Mucosa of stomach (tissue), 1 donor: Measurements from ENCODE around the gene WWC2.
"Not testable (repeated sequence)": the region's sequence is repeated elsewhere in the genome, so short reads cannot be mapped to it uniquely, and the experiment has no call there.

Source experiments
- H3K27me3 ChIP-seq: one replicate; pipeline ENCODE4 v1.7.0; 2013; ENCODE audit warnings: mild to moderate bottlenecking, low read length; ENCODE audit not compliant: control insufficient read depth, insufficient read depth
- H3K36me3 ChIP-seq: one replicate; pipeline ENCODE4 v1.7.0; 2013; ENCODE audit warnings: low read length; ENCODE audit not compliant: control insufficient read depth, insufficient read depth
- H3K4me1 ChIP-seq: one replicate; pipeline ENCODE4 v1.7.0; 2013; ENCODE audit warnings: mild to moderate bottlenecking, low read length; ENCODE audit not compliant: control insufficient read depth, insufficient read depth
- H3K4me3 ChIP-seq: one replicate; pipeline ENCODE4 v1.7.0; 2013; ENCODE audit warnings: low read length
- H3K9ac ChIP-seq: one replicate; pipeline ENCODE4 v1.7.0; 2013; ENCODE audit warnings: mild to moderate bottlenecking, low read length, moderate library complexity
- H3K9me3 ChIP-seq: one replicate; pipeline ENCODE4 v1.7.0; 2013; ENCODE audit warnings: mild to moderate bottlenecking, low read length, moderate library complexity; ENCODE audit not compliant: control insufficient read depth
- donor health status: Pancreatic carcinoma.

WWC2 gene

DNA sequence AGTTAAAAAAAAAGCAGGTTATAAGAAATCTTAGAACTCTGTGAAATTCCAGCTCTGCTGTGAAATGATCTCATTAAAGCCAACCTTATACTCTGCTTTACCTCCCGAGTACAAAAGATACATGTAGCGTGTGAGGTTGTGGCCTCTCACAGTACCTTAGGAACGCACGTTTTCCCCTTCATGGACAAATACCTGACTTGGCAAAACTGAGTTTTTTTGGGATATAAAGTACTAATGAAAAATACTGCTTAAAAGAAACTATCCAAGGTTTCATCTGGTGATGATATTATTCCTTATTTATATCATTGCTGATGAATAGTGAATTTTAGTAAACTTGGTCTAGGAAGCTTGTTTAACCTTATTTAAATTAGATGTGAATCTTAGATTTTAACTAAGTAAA is 48.9 kb downstream of the WWC2 start:
- no peaks in the 10 kb centered on the region for H3K4me1 ChIP-seq
- no peak overlapping the region for H3K4me3 ChIP-seq
- no peak overlapping the region for H3K9ac ChIP-seq
- H3K36me3 ChIP-seq: no peaks in the 10 kb centered on the region
- H3K27me3 ChIP-seq: no peaks in the 10 kb centered on the region
- no peaks in the 10 kb centered on the region for H3K9me3 ChIP-seq

DNA sequence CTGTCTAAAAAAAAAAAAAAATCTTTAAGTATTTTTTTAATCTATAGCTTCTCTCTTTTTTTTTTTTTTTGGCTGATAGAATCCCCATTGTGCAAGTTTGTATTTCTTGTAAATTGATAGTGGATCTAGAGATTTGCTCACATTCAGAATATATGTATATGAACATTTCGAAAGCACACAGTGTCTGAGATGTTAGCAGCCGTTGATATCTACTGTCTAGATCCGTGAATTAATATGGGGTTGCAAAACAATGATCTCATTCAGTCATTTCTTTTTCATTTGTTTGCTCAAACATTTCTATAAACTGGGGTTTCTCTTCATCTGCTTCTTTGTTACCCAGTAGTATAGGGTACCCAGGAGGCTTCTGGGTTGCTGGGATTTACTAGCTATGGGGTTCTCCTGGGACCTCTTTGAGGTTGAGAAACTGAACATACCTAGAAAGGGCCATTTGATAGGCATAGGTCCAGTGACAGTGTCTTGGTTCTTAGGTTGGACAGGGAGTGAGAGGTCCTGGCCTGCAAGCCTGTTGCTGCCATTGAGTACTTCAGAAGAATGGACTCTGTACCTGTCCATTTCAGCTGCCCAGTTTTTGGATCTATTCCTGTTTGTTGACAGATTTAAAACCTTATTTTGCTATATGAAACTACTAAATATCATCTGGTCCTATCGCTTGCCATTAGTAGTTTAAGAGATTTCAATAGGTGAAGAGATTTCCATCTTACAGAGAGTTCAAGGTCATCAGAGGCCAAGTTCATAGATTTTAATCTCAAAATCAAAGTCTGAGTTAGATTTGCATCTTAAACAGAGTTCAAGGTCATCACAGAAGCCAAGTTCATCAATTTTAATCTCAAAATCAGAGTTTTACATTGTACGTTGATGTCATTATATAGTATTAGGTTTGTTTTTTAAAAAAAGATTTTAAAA is 50.8 kb downstream of the WWC2 start:
- no peaks in the 10 kb centered on the region for H3K9me3 ChIP-seq
- H3K27me3 ChIP-seq: no peaks in the 10 kb centered on the region
- H3K36me3 ChIP-seq: no peaks in the 10 kb centered on the region
- no peak overlapping the region for H3K9ac ChIP-seq
- peaks cover 4% of the 10 kb centered on the region for H3K4me1 ChIP-seq
- no peak overlapping the region for H3K4me3 ChIP-seq

DNA sequence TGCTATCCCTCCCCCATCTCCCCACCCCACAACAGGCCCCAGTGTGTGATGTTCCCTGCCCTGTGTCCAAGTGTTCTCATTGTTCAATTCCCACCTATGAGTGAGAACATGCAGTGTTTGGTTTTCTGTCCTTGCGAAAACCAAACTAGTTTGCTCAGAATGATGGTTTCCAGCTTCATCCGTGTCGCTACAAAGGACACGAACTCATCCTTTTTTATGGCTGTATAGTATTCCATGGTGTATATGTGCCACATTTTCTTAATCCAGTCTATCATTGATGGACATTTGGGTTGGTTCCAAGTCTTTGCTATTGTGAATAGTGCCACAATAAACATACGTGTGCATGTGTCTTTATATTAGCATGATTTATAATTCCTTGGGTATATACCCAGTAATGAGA is 51.6 kb downstream of the WWC2 start:
- H3K4me1 ChIP-seq: peaks cover 10% of the 10 kb centered on the region
- H3K27me3 ChIP-seq, H3K4me3 ChIP-seq, H3K9me3 ChIP-seq, H3K36me3 ChIP-seq, H3K9ac ChIP-seq: not testable (repeated sequence)

DNA sequence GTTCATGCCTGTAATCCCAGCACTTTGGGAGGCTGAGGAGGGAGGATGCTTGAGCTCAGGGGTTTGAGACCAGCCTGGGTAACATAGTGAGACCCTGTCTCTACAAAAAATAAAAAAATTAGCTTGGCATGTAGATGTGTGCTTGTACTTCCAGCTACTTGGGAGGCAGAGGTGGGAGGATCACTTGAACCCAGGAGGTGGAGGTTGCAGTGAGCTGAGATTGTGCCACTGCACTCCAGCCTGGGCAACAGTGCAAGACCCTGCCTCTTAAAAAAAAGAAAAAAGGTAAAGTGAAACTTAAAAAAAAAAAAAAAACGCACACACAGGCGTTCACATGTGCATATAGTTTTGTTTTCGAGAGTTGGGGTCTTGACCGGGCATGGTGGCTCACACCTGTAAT is 53.2 kb downstream of the WWC2 start:
- not testable (repeated sequence) for H3K4me3 ChIP-seq, H3K27me3 ChIP-seq, H3K9ac ChIP-seq, H3K36me3 ChIP-seq, H3K9me3 ChIP-seq
- H3K4me1 ChIP-seq: peaks cover 14% of the 10 kb centered on the region

DNA sequence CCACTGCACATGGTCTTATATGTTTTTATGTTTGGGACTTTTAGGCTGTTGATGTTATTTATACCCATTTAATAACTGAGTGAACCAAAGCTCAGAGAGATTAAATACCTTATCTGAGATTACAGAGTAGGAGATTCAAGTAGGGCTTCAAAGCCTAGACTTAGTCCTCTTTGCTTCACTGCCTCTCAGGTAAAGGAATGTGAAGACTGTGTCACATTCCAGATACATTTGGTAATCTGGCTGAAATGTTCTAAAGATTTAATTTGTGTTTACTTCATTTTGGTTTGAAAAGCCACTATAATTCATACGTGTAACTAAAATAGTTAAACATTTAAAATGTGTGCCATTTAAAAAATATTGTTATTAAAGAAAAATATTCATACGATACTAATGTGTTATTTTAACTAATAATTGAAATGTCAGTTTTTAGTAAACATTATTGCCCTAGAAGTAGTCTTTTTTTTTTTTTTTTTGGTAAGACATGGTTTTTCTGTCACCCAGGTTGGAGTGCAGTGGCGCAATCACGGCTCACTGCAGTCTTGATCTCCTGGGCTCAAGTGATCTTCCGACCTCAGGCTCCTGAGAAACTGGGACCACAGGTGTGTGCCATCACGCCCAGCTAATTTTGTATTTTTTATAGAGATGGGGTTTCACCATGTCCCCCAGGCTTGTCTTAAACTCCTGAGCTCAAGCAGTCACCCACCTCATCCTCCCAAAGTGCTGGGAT is 54.3 kb downstream of the WWC2 start:
- peaks cover 14% of the 10 kb centered on the region for H3K4me1 ChIP-seq
- H3K27me3 ChIP-seq: no peaks in the 10 kb centered on the region
- no peak overlapping the region for H3K9ac ChIP-seq

DNA sequence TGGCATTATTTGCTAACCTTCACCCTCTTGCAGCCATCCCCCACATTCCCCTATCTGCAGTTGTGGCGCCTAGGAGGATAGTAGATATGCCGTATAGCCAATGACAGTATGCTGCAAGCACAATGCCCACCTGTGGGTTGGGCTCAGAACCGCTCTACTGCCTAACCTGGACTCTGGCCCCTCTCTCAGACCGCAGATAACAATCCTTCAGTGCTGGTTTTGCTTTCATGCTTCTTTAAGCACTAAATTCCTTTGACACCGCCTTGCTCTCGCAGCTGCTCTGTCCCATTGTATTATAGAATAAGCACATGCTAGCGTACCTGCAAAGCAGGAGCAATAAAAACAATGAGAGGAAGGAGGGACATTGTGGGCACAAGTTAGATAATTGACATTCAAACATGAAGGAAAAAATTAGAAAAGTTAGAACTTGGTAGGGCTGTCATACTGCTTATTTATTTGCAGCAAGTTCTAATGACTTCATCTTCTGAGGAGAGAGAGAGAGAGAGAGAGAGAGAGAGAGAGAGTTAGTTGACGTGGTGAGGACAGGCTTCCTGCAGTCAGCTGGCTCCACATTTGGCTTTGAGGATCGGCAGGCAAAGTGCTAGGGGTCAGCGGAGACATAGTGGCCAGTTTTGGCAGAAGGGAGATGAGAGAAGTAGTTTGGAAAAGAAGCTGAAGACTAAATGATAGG is 55.8 kb downstream of the WWC2 start:
- Histone ChIP-seq H3K4me3 (no peak overlapping the region), H3K9ac (no peak overlapping the region), H3K27me3 (no peaks in the 10 kb centered on the region), H3K36me3 (no peaks in the 10 kb centered on the region), H3K9me3 (no peaks in the 10 kb centered on the region), H3K4me1 (peaks cover 14% of the 10 kb centered on the region)

More for the DNA sequence above, 54.3 kb downstream of the WWC2 start:
- Histone ChIP-seq H3K4me3 (no peak overlapping the region), H3K9me3 (no peaks in the 10 kb centered on the region), H3K36me3 (no peaks in the 10 kb centered on the region)

DNA sequence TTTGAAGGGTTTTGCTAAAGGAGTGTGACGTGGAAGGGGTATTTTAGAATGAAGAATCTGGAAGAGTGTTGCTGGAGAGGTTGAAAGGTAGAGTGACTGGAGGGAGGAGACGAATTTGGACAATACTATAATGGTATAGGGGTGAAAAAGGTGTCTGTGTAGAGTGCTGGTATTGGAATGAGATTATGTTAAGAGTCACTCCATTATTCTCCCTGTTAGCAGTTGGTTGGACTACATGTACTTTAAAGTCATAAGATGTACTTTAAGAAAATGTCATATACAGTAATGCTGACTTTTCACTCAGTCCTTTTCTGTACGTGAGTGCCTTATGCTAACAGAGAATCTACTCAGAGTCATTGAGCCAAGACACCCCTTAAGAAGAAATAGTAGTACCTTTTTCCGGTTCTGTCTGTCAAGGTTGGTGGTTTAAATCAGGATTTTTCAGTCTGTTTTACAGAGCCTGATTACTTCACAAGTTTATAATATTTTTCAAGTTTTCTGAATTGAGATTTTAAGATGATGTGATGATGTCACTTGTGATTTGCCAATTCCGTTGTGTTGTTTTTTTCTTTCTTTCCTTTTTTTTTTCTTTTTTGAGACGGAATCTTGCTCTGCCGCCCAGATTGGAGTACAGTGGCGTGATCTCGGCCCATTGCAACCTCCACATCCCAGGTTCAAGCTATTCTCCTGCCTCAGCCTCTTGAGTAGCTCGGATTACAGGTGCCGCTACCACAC is 56.6 kb downstream of the WWC2 start:
- no peaks in the 10 kb centered on the region for H3K27me3 ChIP-seq
- H3K9me3 ChIP-seq: no peaks in the 10 kb centered on the region
- no peaks in the 10 kb centered on the region for H3K36me3 ChIP-seq
- no peak overlapping the region for H3K9ac ChIP-seq
- H3K4me3 ChIP-seq: no peak overlapping the region
- peaks cover 14% of the 10 kb centered on the region for H3K4me1 ChIP-seq

DNA sequence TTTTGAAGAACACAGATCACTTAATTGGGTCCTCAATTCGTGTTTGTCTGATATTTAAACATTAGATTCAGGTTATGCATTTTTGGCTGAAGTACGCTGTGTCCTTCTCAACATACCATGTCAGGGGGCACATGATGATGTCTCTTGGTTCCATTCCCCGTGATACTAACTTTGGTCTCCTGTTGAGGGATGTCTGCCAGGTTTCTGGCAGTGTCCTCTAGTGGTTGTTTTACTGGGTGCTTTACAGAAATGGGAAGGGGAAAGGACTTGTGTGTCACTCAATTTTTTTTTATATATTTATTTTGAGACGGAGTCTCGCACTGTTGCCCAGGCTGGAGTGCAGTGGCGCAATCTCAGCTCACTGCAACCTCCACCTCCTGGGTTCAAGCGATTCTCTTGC is 58.2 kb downstream of the WWC2 start:
- no peaks in the 10 kb centered on the region for H3K9me3 ChIP-seq
- peaks cover 14% of the 10 kb centered on the region for H3K4me1 ChIP-seq
- no peaks in the 10 kb centered on the region for H3K36me3 ChIP-seq
- H3K27me3 ChIP-seq: no peaks in the 10 kb centered on the region
- no peak overlapping the region for H3K9ac ChIP-seq
- H3K4me3 ChIP-seq: no peak overlapping the region

DNA sequence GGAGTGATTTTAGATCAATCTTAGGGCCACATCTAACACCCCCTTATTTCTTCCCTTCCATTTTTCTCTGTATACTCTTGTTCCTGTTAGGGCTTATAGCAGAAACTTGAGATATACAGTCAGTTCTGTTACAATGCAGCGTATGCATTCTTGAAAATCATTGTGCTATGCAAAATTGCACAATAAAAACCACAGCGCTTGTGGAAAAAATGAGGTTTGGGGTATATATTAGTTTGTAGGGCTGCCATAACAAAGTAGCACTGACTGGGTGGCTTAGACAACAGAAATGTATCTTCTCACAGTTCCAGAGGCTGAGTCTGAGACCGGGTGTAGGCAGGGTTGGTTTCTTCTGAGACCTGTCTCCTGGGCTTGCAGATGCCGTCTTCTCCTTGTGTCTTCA is 59.0 kb downstream of the WWC2 start:
- Histone ChIP-seq H3K36me3 (no peaks in the 10 kb centered on the region), H3K27me3 (no peaks in the 10 kb centered on the region), H3K4me1 (peaks cover 14% of the 10 kb centered on the region), H3K9ac (no peak overlapping the region), H3K9me3 (no peaks in the 10 kb centered on the region), H3K4me3 (no peak overlapping the region)

DNA sequence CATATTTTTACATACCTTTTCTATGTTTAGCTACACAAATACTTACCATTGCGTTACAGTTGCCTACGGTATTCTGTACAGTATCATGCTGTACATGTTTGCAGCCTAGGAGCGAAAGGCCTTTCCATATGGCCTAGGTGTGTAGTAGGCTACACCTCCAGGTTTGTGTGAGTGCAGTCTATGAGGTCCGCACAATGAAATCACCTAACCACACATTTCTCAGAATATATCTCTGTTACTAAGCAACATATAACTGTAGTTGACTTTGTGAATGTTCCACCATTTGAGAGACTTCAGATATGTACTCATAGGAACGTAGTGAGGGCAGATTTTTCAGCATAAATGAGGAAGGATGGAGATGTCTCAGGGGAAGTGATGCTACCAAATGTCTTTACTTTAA is 62.6 kb downstream of the WWC2 start:
- Histone ChIP-seq H3K4me1 (peaks cover 11% of the 10 kb centered on the region), H3K9me3 (no peaks in the 10 kb centered on the region)

DNA sequence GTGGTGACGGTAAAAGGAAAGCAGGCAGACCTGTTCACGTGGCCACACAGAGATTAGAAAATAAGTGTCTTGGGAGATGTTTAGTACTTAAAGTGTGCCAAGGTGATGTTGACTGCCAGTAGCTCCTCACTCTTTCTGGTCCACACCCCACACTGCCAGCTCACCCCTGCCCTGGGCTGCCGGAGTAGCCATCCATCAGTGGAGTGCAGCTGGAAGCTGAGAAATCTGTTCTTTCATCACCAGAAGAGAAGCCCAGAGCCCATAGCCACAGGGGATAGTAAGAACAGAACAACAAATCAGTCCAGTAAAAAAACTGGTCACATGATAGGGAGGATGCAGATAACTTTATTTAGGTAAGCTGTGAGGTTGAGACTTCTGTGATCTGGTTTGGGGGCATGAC is 64.1 kb downstream of the WWC2 start:
- no peaks in the 10 kb centered on the region for H3K27me3 ChIP-seq
- no peak overlapping the region for H3K9ac ChIP-seq
- H3K36me3 ChIP-seq: no peaks in the 10 kb centered on the region
- peaks cover 8% of the 10 kb centered on the region for H3K4me1 ChIP-seq
- no peaks in the 10 kb centered on the region for H3K9me3 ChIP-seq
- no peak overlapping the region for H3K4me3 ChIP-seq

More for the DNA sequence above, 62.6 kb downstream of the WWC2 start:
- Histone ChIP-seq H3K27me3 (no peaks in the 10 kb centered on the region), H3K36me3 (no peaks in the 10 kb centered on the region), H3K9ac (no peak overlapping the region), H3K4me3 (no peak overlapping the region)
